HCT116 (cell line): Measurements from ENCODE around the gene RNF130. TPM values are rescaled to one million over a fixed set of nuclear protein-coding genes. Genes with fewer than 3 reads are reported as not detected.

Experiments used
- ATAC-seq: fragments of 200-7000 bp; cut with Tn5 transposase; 2 replicates; pipeline ENCODE4 v1.9.1; 2020; ENCODE audit warnings: mild to moderate bottlenecking, moderate library complexity
- BruUV-seq: library from RNA; stranded (reverse); fragments of 400-500 nt; replicated peaks from 2 replicates; lab custom pipeline; 2021; lab: Mats Ljungman, UMichigan
- CTCF ChIA-PET: fragments of 300-600 bp; sonication (Branson Sonifier 250); formaldehyde crosslinking; loops from one replicate; lab custom pipeline; 2021; ENCODE audit warnings: antibody characterized with exemption; lab: Charles Lee
- POLR2A ChIA-PET: fragments of 300-600, 350-600 bp; sonication (Branson Sonifier 250); formaldehyde crosslinking; loops from one replicate; lab custom pipeline; 2021; ENCODE audit warnings: antibody characterized with exemption; lab: Charles Lee
- RAD21 ChIA-PET, 2 experiments: fragments of 300-600 bp; sonication (Branson Sonifier 250); formaldehyde crosslinking; loops; one replicate each; lab custom pipeline; 2023; ENCODE audit warnings: low total read pairs in 2 of 2; ENCODE audit not compliant: uncharacterized antibody in 2 of 2, unreplicated experiment in 2 of 2, low non-redundant PET in 1 of 2; lab: Charles Lee
- DNase-seq: peaks from one replicate; pipeline ENCODE4 v3.0.0-alpha.2; 2010; ENCODE audit warnings: low read depth, low spot score
- H2AFZ ChIP-seq: fragments of 200-600 bp; shearing (Covaris generic), sonication (generic); 2 replicates; pipeline ENCODE4 v1.6.1; 2017; ENCODE audit warnings: low read depth, mixed run types, mixed read lengths, antibody characterized with exemption, low read length; ENCODE audit not compliant: poor library complexity, severe bottlenecking
- H3K27ac ChIP-seq: 2 replicates; pipeline ENCODE4 v1.5.1; 2012; ENCODE audit warnings: low read depth, low read length
- H3K27me3 ChIP-seq: fragments of 200-600 bp; sonication (generic); 2 replicates; pipeline ENCODE4 v1.6.1; 2016; ENCODE audit warnings: mixed run types, low read length, mixed read lengths; ENCODE audit not compliant: insufficient read depth
- H3K36me3 ChIP-seq, 2 experiments: fragments of 200-500 bp in 1 of 2; fragments of 200-600 bp in 1 of 2; sonication (Bioruptor generic) in 1 of 2; sonication (generic) in 1 of 2; 2 replicates each; pipeline versions ENCODE4 v1.5.1 to v1.6.1; 2014 to 2016; ENCODE audit warnings: low read length in 2 of 2, inconsistent platforms in 1 of 2, mixed read lengths in 1 of 2, mixed run types in 1 of 2; ENCODE audit not compliant: insufficient read depth in 2 of 2, control insufficient read depth in 1 of 2
- H3K4me1 ChIP-seq, 2 experiments: fragments of 200-600 bp in 1 of 2; sonication (generic) in 1 of 2; 2 replicates each; pipeline versions ENCODE4 v1.5.1 to v1.6.1; 2012 to 2017; ENCODE audit warnings: low read length in 2 of 2, inconsistent platforms in 1 of 2, mild to moderate bottlenecking in 1 of 2, mixed read lengths in 1 of 2, mixed run types in 1 of 2, moderate library complexity in 1 of 2; ENCODE audit not compliant: insufficient read depth in 2 of 2, control insufficient read depth in 1 of 2
- H3K4me2 ChIP-seq: fragments of 200-600 bp; sonication (generic); 2 replicates; pipeline ENCODE4 v1.6.1; 2017; ENCODE audit warnings: mixed run types, low read length, mixed read lengths
- H3K4me3 ChIP-seq, 2 experiments: fragments of 200-600 bp in 1 of 2; sonication (generic) in 1 of 2; replicated peaks in 1 of 2; 2 replicates each; pipeline ENCODE4 v1.5.1; 2011 to 2016; ENCODE audit warnings: low read length in 2 of 2, control low read depth in 1 of 2, low read depth in 1 of 2, mild to moderate bottlenecking in 1 of 2, mixed read lengths in 1 of 2, mixed run types in 1 of 2
- H3K79me2 ChIP-seq: fragments of 200-600 bp; sonication (generic); 2 replicates; pipeline ENCODE4 v1.6.1; 2017; ENCODE audit warnings: mild to moderate bottlenecking, mixed run types, low read length, moderate library complexity, mixed read lengths; ENCODE audit not compliant: insufficient read depth
- H3K9ac ChIP-seq: fragments of 200-600 bp; sonication (generic); 2 replicates; pipeline ENCODE4 v1.6.1; 2016; ENCODE audit warnings: low read length, mixed read lengths
- H3K9me2 ChIP-seq: fragments of 200-600 bp; sonication (generic), shearing (Covaris generic); 2 replicates; pipeline ENCODE4 v1.6.1; 2017; ENCODE audit warnings: mixed run types, mild to moderate bottlenecking, moderate library complexity; ENCODE audit not compliant: insufficient read depth
- H3K9me3 ChIP-seq, 2 experiments: fragments of 200-500 bp in 1 of 2; fragments of 200-600 bp in 1 of 2; sonication (Bioruptor generic) in 1 of 2; sonication (generic) in 1 of 2; 2 replicates each; pipeline ENCODE4 v1.6.1; 2014 to 2017; ENCODE audit warnings: low read length in 2 of 2, mixed read lengths in 2 of 2, inconsistent platforms in 1 of 2, low read depth in 1 of 2, mild to moderate bottlenecking in 1 of 2, mixed run types in 1 of 2, moderate library complexity in 1 of 2; ENCODE audit not compliant: control insufficient read depth in 1 of 2, insufficient read depth in 1 of 2
- H4K20me1 ChIP-seq: fragments of 200-600 bp; sonication (generic), shearing (Covaris generic); 2 replicates; pipeline ENCODE4 v1.6.1; 2017; ENCODE audit warnings: mixed run types, mild to moderate bottlenecking, moderate library complexity; ENCODE audit not compliant: insufficient read depth
- CEBPB ChIP-seq: IDR thresholded peaks from 2 replicates; pipeline ENCODE4 v1.6.1; 2012; ENCODE audit warnings: low read depth
- EGR1 ChIP-seq: IDR thresholded peaks from 2 replicates; pipeline ENCODE4 v1.6.1; 2012; ENCODE audit warnings: low read depth
- RAD21 ChIP-seq: IDR thresholded peaks from 2 replicates; pipeline ENCODE4 v1.6.1; 2012; ENCODE audit warnings: low read depth, mild to moderate bottlenecking
- intact Hi-C: fragments of 100-400 bp; cut with micrococcal nuclease; formaldehyde crosslinking; loops from 2 replicates; pipeline ENCODE4 v1.10.0; 2022
- total RNA-seq: library from RNA; stranded (reverse); gene quantifications from one replicate; pipeline ENCODE4 v1.2.1, GENCODE V29; 2021; ENCODE audit not compliant: unreplicated experiment
- TF ChIP-seq, protein P1 (sequence below), 3 experiments: fragments of 200-600 bp in 1 of 3; sonication (generic) in 1 of 3; IDR thresholded peaks in 2 of 3; conservative IDR thresholded peaks in 1 of 3; 2 replicates each; pipeline ENCODE4 v1.5.1; 2012 to 2017; ENCODE audit warnings: low read depth in 2 of 3, low read length in 2 of 3, antibody characterized with exemption in 1 of 3, borderline replicate concordance in 1 of 3, control low read depth in 1 of 3, mild to moderate bottlenecking in 1 of 3, mixed read lengths in 1 of 3, mixed run types in 1 of 3, moderate library complexity in 1 of 3; ENCODE audit not compliant: insufficient read depth in 1 of 3

Gene RNF130
- total RNA-seq, 1 experiment from 2014 or later: 34.9 TPM

DNA sequence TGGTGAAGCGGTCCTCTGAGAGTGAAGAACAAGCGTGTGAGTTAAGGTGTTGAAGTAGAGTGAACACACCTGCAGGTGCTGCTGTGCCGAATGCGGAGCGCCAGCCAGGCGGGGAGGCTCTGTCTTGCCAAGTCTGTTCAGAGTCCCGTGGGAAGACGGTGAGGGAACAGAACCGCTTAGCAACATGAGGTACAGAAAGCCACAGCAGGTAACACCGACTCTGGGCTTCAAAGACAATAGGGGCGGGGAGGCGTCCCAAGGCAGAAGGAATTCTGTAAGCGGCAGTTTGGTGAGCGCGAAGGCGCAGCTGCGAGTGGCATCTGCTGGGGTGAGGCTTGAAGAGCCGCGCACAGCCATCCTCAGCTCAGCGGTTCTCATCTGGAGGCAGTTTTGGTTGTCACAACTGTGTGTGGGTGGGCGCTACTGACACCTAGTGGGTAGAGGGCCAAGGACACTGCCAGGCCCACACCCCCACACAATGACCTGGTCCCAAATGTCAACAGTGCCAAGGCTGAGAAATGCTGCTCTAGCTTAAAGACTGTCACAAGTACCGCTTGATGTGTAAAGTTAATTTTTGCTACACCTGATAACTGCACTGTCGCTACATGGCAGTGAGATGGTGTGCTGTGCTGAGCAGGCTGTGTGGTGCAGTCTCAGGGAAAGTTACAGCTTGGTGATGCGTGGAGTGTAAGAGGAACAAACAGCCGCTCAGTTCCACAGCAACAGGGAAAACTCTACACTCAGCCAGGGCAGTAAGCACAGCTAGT, 96.4 kb downstream of the RNF130 start:
- Histone ChIP-seq H3K9me3 (no peaks in the 10 kb centered on the region), H2AFZ (no peak overlapping the region), H3K4me3 (no peak overlapping the region), H3K27ac (no peak overlapping the region), H3K27me3 (no peaks in the 10 kb centered on the region), H3K36me3 (peaks cover 0 to 3% of the 10 kb centered on the region in 2 experiments; a peak in 1 of 4 replicates), H3K4me2 (no peak overlapping the region), H4K20me1 (no peaks in the 10 kb centered on the region), H3K9ac (no peak overlapping the region), H3K79me2 (no peaks in the 10 kb centered on the region), H3K9me2 (no peaks in the 10 kb centered on the region)
- BruUV-seq: no TSS peak
- ChIA-PET CTCF (no interaction called here), POLR2A (interaction anchor here (0.6 kb wide), 1 partner anchor 115 kb away, joined by 4 read pairs; no protein-coding TSS in a partner anchor)
- DNase-seq: no peak
- peak; percentile 97 for ATAC-seq
- TF ChIP-seq EGR1 (no peak), RAD21 (peak; percentile 62), CEBPB (no peak)
- TF ChIP-seq, protein P1, sequence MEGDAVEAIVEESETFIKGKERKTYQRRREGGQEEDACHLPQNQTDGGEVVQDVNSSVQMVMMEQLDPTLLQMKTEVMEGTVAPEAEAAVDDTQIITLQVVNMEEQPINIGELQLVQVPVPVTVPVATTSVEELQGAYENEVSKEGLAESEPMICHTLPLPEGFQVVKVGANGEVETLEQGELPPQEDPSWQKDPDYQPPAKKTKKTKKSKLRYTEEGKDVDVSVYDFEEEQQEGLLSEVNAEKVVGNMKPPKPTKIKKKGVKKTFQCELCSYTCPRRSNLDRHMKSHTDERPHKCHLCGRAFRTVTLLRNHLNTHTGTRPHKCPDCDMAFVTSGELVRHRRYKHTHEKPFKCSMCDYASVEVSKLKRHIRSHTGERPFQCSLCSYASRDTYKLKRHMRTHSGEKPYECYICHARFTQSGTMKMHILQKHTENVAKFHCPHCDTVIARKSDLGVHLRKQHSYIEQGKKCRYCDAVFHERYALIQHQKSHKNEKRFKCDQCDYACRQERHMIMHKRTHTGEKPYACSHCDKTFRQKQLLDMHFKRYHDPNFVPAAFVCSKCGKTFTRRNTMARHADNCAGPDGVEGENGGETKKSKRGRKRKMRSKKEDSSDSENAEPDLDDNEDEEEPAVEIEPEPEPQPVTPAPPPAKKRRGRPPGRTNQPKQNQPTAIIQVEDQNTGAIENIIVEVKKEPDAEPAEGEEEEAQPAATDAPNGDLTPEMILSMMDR (IDR thresholded peaks at IDR 0.05 in 2 of 3, conservative IDR thresholded peaks at IDR 0.05 in 1 of 3; ENCODE audit: borderline replicate concordance in 1 of 3, insufficient read depth in 1 of 3, low read depth in 2 of 3, low read length in 2 of 3): peak; percentile 22 to 68 (median 63); a peak in 4 of 6 replicates
- TF ChIP-seq, all 23 proteins: peak for 2
- intact Hi-C loops: loop anchor here (5.0 kb wide), 1 partner anchor 118 kb away; the partner anchor contains the start of gene MRNIP
- no peaks in the 10 kb centered on the region for H3K4me1 ChIP-seq
- RAD21 ChIA-PET: no interaction called here
